ENCODE results near the gene SERPINB4. TPM values are rescaled to one million over a fixed set of nuclear protein-coding genes. Genes with fewer than 3 reads are reported as not detected.

SERPINB4 gene
- total and polyA plus RNA-seq, 2 donors from 2014 or later = not detected

GRCh38 chr18:63683890-63684289 is 39.8 kb upstream of the SERPINB4 start:
- H3K36me3 ChIP-seq (ENCODE audit: control insufficient read depth in 2 of 3, insufficient read depth in 3 of 3, low read length in 3 of 3) = no peaks in the 10 kb centered on the region
- no peaks in the 10 kb centered on the region for H3K27me3 ChIP-seq (ENCODE audit: control insufficient read depth, insufficient read depth, low read length)
- peaks cover 0 to 7% (median 4%) of the 10 kb centered on the region in 3 donors for H3K4me1 ChIP-seq (ENCODE audit: control insufficient read depth in 2 of 3, insufficient read depth in 2 of 3, low read depth in 1 of 3, low read length in 3 of 3)
- no peak overlapping the region for H3K9ac ChIP-seq (ENCODE audit: low read length in 3 of 3)
- no peak for TF ChIP-seq CTCF (IDR thresholded peaks at IDR 0.05; ENCODE audit: borderline replicate concordance, extremely low read depth, insufficient read depth)
- intact Hi-C loops (cut with DNase I) = no loop called here
- no peak overlapping the region for H3K27ac ChIP-seq (ENCODE audit: low read depth in 2 of 2, low read length in 2 of 2)
- DNase-seq (no peak), FAIRE-seq (no peak)
- no peak overlapping the region for H3K4me3 ChIP-seq (ENCODE audit: low read length in 3 of 3)
- H3K9me3 ChIP-seq (ENCODE audit: control insufficient read depth in 2 of 3, insufficient read depth in 1 of 3, low read length in 3 of 3) = no peaks in the 10 kb centered on the region

- Histone ChIP-seq H3K9ac (ENCODE audit: low read length in 3 of 3) (no peak overlapping the region), H3K4me3 (ENCODE audit: low read length in 3 of 3) (no peak overlapping the region), H3K4me1 (ENCODE audit: control insufficient read depth in 2 of 3, insufficient read depth in 2 of 3, low read depth in 1 of 3, low read length in 3 of 3) (peaks cover 0 to 7% (median 4%) of the 10 kb centered on the region in 3 donors), H3K9me3 (ENCODE audit: control insufficient read depth in 2 of 3, insufficient read depth in 1 of 3, low read length in 3 of 3) (no peaks in the 10 kb centered on the region), H3K27me3 (ENCODE audit: control insufficient read depth, insufficient read depth, low read length) (no peaks in the 10 kb centered on the region), H3K27ac (ENCODE audit: low read depth in 2 of 2, low read length in 2 of 2) (no peak overlapping the region), H3K36me3 (ENCODE audit: control insufficient read depth in 2 of 3, insufficient read depth in 3 of 3, low read length in 3 of 3) (no peaks in the 10 kb centered on the region)
- FAIRE-seq (no peak), DNase-seq (peak in 3 of 5 donors; percentile 25 to 64 (median 47))
- no peak for TF ChIP-seq CTCF (IDR thresholded peaks at IDR 0.05; ENCODE audit: borderline replicate concordance, extremely low read depth, insufficient read depth)
- intact Hi-C loops (cut with DNase I) = no loop called here
Observed at GRCh38 chr18:63683152-63683551, 39.1 kb upstream of the SERPINB4 start.

- Histone ChIP-seq H3K36me3 (ENCODE audit: control insufficient read depth in 2 of 3, insufficient read depth in 3 of 3, low read length in 3 of 3) (no peaks in the 10 kb centered on the region), H3K27me3 (ENCODE audit: control insufficient read depth, insufficient read depth, low read length) (no peaks in the 10 kb centered on the region), H3K4me3 (ENCODE audit: low read length in 3 of 3) (no peak overlapping the region), H3K27ac (ENCODE audit: low read depth in 2 of 2, low read length in 2 of 2) (peak overlapping the region in 1 of 2 donors; percentile 14), H3K9ac (ENCODE audit: low read length in 3 of 3) (no peak overlapping the region), H3K9me3 (ENCODE audit: control insufficient read depth in 2 of 3, insufficient read depth in 1 of 3, low read length in 3 of 3) (no peaks in the 10 kb centered on the region), H3K4me1 (ENCODE audit: control insufficient read depth in 2 of 3, insufficient read depth in 2 of 3, low read depth in 1 of 3, low read length in 3 of 3) (peaks cover 0 to 7% (median 4%) of the 10 kb centered on the region in 3 donors)
- intact Hi-C loops (cut with DNase I) = no loop called here
- DNase-seq = peak in 3 of 5 donors; percentile 27 to 86 (median 80)
- no peak for FAIRE-seq
- TF ChIP-seq CTCF (IDR thresholded peaks at IDR 0.05; ENCODE audit: borderline replicate concordance, extremely low read depth, insufficient read depth) = no peak
Observed at GRCh38 chr18:63681449-63682340, 37.6 kb upstream of the SERPINB4 start.
